ENCODE data around the gene LRG1. TPM values are rescaled to one million over a fixed set of nuclear protein-coding genes. Genes with fewer than 3 reads are reported as not detected.
A peak's percentile ranks its signal among the peaks of the same experiment; 100 is the strongest.

The LRG1 gene
- total RNA-seq, 1 donor from 2014 or later: 1.2 TPM

DNA sequence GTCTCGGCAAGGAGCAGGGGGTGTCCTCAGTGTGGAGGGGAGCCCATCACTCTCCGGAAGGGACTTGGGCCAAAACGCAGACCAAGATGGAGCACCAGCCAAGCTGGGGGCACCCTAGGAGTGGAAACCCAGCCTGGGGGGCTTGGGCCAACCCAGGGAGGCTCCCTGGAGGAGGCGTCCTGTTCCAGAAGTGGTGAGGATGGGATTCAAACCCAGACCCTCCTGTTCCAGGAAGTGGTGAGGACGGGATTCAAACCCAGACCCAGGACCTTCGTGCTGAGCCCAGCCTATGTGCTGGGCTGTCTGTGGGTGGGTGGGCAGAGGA, 20.7 kb downstream of the LRG1 start:
- H3K27me3 Mint-ChIP-seq: no peaks in the 10 kb centered on the region
- DNase-seq (ENCODE audit: extremely low spot score, unreplicated experiment): no peak
- H3K27ac Mint-ChIP-seq: no peak overlapping the region
- TF ChIP-seq, protein P1, sequence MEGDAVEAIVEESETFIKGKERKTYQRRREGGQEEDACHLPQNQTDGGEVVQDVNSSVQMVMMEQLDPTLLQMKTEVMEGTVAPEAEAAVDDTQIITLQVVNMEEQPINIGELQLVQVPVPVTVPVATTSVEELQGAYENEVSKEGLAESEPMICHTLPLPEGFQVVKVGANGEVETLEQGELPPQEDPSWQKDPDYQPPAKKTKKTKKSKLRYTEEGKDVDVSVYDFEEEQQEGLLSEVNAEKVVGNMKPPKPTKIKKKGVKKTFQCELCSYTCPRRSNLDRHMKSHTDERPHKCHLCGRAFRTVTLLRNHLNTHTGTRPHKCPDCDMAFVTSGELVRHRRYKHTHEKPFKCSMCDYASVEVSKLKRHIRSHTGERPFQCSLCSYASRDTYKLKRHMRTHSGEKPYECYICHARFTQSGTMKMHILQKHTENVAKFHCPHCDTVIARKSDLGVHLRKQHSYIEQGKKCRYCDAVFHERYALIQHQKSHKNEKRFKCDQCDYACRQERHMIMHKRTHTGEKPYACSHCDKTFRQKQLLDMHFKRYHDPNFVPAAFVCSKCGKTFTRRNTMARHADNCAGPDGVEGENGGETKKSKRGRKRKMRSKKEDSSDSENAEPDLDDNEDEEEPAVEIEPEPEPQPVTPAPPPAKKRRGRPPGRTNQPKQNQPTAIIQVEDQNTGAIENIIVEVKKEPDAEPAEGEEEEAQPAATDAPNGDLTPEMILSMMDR (conservative IDR thresholded peaks at IDR 0.05): no peak
- no peaks in the 10 kb centered on the region for H3K36me3 Mint-ChIP-seq
- no peak overlapping the region for H3K4me3 Mint-ChIP-seq
- H3K4me1 Mint-ChIP-seq (ENCODE audit: unreplicated experiment): no peaks in the 10 kb centered on the region
- H3K9me3 Mint-ChIP-seq: no peaks in the 10 kb centered on the region

DNA sequence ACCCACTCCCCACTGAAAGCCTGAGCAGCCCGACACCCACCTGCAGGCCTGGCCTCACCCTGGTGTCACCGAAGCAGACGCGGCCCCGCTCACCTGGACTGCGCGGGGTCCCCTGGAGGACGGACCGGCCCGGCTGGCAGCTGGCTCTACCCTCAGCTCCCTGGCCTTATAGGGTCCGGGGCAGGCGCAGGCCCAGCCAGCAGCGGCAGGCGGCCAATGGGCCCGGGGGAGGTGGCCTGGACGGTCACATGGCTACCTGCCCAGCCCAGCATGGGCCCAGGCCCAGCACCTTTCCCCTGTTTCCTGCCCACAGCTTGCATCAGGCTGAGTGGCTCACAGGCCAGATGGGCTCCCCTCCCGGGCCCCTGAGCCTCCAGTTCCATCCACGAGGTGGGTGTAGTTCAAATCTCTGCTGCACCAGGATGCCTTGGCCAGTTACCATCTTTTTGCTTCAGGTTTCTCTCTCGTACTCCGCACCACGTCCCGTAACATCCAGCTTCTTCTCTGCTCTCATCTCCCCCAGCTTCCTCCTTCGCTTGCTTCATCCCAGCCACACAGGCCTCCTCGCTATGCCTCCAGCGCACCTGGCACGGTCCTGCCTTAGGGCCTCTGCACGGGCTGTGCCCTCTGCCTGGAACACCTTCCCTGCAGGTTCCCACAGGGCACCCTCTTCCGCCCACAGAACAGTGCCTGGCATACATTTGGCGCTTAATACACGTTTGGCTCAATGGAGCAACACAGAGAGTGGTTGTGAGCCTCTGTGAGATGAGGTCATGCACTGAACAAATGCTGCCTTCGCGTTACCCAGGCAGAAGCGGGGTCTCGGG, 21.3 kb downstream of the LRG1 start, which contains the start of gene PLIN4:
TSS of gene PLIN4 (minus strand) at position 142 of the 827 bp plus-strand sequence. CDS start 214 bp downstream, outside the sequence.
- TF ChIP-seq, protein P1 (conservative IDR thresholded peaks at IDR 0.05): no peak
- Mint-ChIP-seq H3K4me3 (no peak within 1 kb of the TSS), H3K27me3 (no peaks in the 10 kb centered on the region), H3K27ac (no peak within 1 kb of the TSS), H3K4me1 (ENCODE audit: unreplicated experiment) (no peaks in the 10 kb centered on the region), H3K36me3 (no peaks in the 10 kb centered on the region), H3K9me3 (no peaks in the 10 kb centered on the region)
- peak; percentile 66 for DNase-seq (ENCODE audit: extremely low spot score, unreplicated experiment)

DNA sequence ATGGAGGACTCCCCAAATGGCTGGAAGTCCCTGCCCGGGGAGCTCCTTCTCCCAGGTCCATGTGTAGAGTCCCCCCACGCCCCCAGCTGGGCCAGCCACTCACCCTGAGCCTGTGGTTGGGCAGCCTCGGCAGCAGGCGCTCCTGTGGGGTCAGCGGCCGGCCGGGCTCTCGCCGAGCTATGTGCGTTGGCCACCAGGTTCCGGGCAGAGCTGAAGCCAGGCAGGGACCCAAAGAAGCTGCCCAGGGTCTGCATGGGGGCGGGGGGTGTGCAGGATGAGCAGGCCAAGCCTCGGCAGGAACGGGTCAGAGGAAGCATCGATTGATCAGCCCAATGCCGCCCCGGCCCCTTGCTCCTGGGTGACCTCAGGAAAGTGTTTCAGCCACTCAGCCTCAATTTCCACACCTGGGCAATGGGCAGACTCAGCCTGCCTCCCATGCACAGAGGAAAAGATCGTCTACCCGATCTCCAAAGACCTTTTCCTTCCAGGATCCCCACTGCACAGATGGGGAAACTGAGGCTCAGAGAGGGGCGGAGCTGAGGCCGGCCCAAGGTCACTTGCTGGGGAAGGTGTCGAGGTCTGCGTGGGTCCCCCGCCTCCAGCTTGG, 22.3 kb downstream of the LRG1 start:
- Mint-ChIP-seq H3K36me3 (no peaks in the 10 kb centered on the region), H3K27me3 (no peaks in the 10 kb centered on the region), H3K27ac (no peak overlapping the region), H3K4me1 (ENCODE audit: unreplicated experiment) (no peaks in the 10 kb centered on the region), H3K4me3 (no peak overlapping the region), H3K9me3 (no peaks in the 10 kb centered on the region)
- peak; percentile 65 for DNase-seq (ENCODE audit: extremely low spot score, unreplicated experiment)
- TF ChIP-seq, protein P1 (conservative IDR thresholded peaks at IDR 0.05): no peak

DNA sequence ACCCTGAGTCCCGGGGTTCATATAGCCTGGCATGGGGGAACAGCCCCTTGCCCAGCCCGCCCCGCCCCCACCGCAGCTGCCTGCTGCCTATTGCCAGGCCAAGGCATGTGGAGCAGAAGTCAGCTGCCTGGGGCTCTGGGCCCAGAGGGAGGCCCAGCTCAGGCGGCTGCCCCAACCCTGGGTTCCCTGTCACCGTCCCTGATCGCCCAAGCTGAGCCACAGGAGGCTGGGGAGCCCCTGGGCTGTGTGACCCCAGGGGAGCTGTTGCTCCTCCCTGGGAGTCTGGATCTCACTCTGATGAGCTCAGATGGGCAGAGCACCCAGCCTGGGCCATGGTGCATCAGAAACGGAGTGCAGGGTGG, 22.9 kb downstream of the LRG1 start:
- Mint-ChIP-seq H3K27ac (no peak overlapping the region), H3K27me3 (no peaks in the 10 kb centered on the region), H3K4me1 (ENCODE audit: unreplicated experiment) (no peaks in the 10 kb centered on the region), H3K4me3 (no peak overlapping the region), H3K36me3 (no peaks in the 10 kb centered on the region), H3K9me3 (no peaks in the 10 kb centered on the region)
- no peak for DNase-seq (ENCODE audit: extremely low spot score, unreplicated experiment)
- TF ChIP-seq, protein P1 (conservative IDR thresholded peaks at IDR 0.05): no peak

DNA sequence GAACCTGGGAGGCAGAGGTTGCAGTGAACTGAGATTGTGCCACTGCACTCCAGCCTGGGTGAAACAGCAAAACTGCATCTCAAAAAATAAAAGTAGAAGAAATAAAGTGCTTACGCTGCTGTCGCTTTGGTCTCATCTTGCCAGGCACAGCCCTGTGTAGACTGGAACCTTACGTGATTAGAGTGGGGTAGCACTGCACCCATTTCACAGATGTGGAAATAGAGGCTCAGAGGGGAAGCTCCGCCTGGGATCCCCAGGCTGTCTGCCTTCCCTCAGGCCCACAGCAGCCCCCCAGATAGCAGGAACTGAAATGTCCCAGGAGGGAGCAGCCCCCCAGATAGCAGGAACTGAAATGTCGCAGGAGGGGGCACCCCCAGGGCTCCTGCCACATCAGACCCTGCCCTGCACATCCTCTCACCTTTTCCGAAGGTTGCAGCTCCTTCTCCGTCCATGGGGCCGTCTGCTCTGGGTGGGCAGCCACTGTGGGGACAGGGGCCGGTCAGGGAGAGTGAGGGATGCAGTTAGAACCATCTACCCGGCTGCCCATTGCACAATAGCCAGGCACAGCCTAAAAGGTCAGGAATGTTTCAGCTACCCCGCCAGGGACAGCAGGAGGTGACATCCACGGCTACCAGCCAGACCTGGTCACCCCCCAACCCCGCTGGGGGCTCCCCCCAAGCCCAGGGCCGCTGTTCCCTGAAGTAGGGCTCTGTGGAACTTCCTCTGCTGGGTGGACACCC, 23.5 kb downstream of the LRG1 start:
- Mint-ChIP-seq H3K9me3 (no peaks in the 10 kb centered on the region), H3K4me1 (ENCODE audit: unreplicated experiment) (no peaks in the 10 kb centered on the region), H3K36me3 (no peaks in the 10 kb centered on the region), H3K27me3 (no peaks in the 10 kb centered on the region), H3K27ac (no peak overlapping the region), H3K4me3 (no peak overlapping the region)
- TF ChIP-seq, protein P1 (conservative IDR thresholded peaks at IDR 0.05): no peak
- no peak for DNase-seq (ENCODE audit: extremely low spot score, unreplicated experiment)

All from type B pancreatic cell (in vitro differentiated cells).